K562 (cell line): ENCODE data around the gene IL15RA. TPM values are rescaled to one million over a fixed set of nuclear protein-coding genes. Genes with fewer than 3 reads are reported as not detected.
A peak's percentile ranks its signal among the peaks of the same experiment; 100 is the strongest.

Experiments used
- ADNP ChIP-seq: fragments of 200-800 bp; sonication (Bioruptor generic); IDR thresholded peaks from 2 replicates; pipeline ENCODE4 v1.6.1; 2016; ENCODE audit warnings: missing genetic modification characterization, missing compliant biosample characterization
- AFF1 ChIP-seq, 2 experiments: fragments of 450-650 bp; IDR thresholded peaks; 2 replicates each; pipeline ENCODE4 v1.6.1; 2018; ENCODE audit warnings: mild to moderate bottlenecking in 2 of 2, low read depth in 1 of 2; ENCODE audit not compliant: partially characterized antibody in 2 of 2
- CBFB ChIP-seq: sonication (generic); formaldehyde crosslinking; IDR thresholded peaks from 2 replicates; pipeline ENCODE4 v1.4.0; 2020; ENCODE audit warnings: mild to moderate bottlenecking, missing genetic modification reagents
- CCNT2 ChIP-seq: IDR thresholded peaks from 2 replicates; pipeline ENCODE4 v1.6.1; 2011; ENCODE audit warnings: borderline replicate concordance, low read depth, mild to moderate bottlenecking, moderate library complexity, mixed read lengths, low read length; ENCODE audit not compliant: insufficient read length; ENCODE audit errors: extremely low read depth
- DACH1 ChIP-seq: fragments of 450-650 bp; IDR thresholded peaks from 2 replicates; pipeline ENCODE4 v1.6.1; 2018; ENCODE audit not compliant: partially characterized antibody
- DPF2 ChIP-seq: fragments of 450-650 bp; IDR thresholded peaks from 2 replicates; pipeline ENCODE4 v1.6.1; 2016
- FOXJ2 ChIP-seq: fragments of 200-800 bp; sonication (Bioruptor generic); IDR thresholded peaks from 2 replicates; pipeline ENCODE4 v1.6.1; 2016; ENCODE audit warnings: missing genetic modification characterization, missing compliant biosample characterization
- HNRNPL ChIP-seq: fragments of 200-400 bp; formaldehyde crosslinking; IDR thresholded peaks from 2 replicates; pipeline ENCODE4 v1.6.1; 2017; ENCODE audit warnings: low read depth, mild to moderate bottlenecking, low read length
- IFI16 ChIP-seq: fragments of 250-450 bp; sonication (Bioruptor Pico); IDR thresholded peaks from 2 replicates; pipeline ENCODE4 v2.1.2; 2022; ENCODE audit warnings: mild to moderate bottlenecking, inconsistent platforms
- JUND ChIP-seq, 2 experiments: IDR thresholded peaks; 2 replicates in 1 of 2; 3 replicates in 1 of 2; pipeline ENCODE4 v1.6.1; 2011; ENCODE audit warnings: borderline replicate concordance in 2 of 2, low read depth in 2 of 2, low read length in 2 of 2, improper control_type of control experiment in 1 of 2, missing biosample characterization in 1 of 2, missing genetic modification characterization in 1 of 2, missing genetic modification reagents in 1 of 2
- KLF6 ChIP-seq: fragments of 250-450 bp; sonication (Bioruptor Pico); IDR thresholded peaks from 2 replicates; pipeline ENCODE4 v1.4.0; 2020; ENCODE audit warnings: mild to moderate bottlenecking, moderate library complexity, borderline replicate concordance
- MAFF ChIP-seq: IDR thresholded peaks from 2 replicates; pipeline ENCODE4 v1.6.1; 2012; ENCODE audit warnings: low read length, improper control_type of control experiment
- PHB ChIP-seq: fragments of 250-450 bp; sonication (Bioruptor Pico); IDR thresholded peaks from 2 replicates; pipeline ENCODE4 v1.5.0; 2021
- TAF15 ChIP-seq: fragments of 200-400 bp; formaldehyde crosslinking; IDR thresholded peaks from 2 replicates; pipeline ENCODE4 v1.6.1; 2017; ENCODE audit warnings: mild to moderate bottlenecking, low read depth, low read length, moderate library complexity
- TARDBP ChIP-seq: fragments of 450-650 bp; IDR thresholded peaks from 2 replicates; pipeline ENCODE4 v1.6.1; 2016
- TRIM24 ChIP-seq, 2 experiments: fragments of 450-650 bp; IDR thresholded peaks; 2 replicates each; pipeline ENCODE4 v1.6.1; 2016
- VEZF1 ChIP-seq: fragments of 200-800 bp; sonication (Bioruptor generic); IDR thresholded peaks from 2 replicates; pipeline ENCODE4 v1.6.1; 2017; ENCODE audit warnings: missing genetic modification characterization, missing compliant biosample characterization
- ZBTB11 ChIP-seq, 3 experiments: fragments of 200-800 bp in 1 of 3; fragments of 250-450 bp in 1 of 3; fragments of 450-650 bp in 1 of 3; sonication (Bioruptor Pico) in 1 of 3; sonication (Bioruptor generic) in 1 of 3; formaldehyde crosslinking in 1 of 3; IDR thresholded peaks; 2 replicates each; pipeline versions ENCODE4 v1.6.1 to v1.8.0; 2016 to 2022; ENCODE audit warnings: mild to moderate bottlenecking in 2 of 3, missing genetic modification characterization in 2 of 3, missing compliant biosample characterization in 1 of 3, moderate library complexity in 1 of 3
- ZEB2 ChIP-seq: fragments of 450-650 bp; IDR thresholded peaks from 2 replicates; pipeline ENCODE4 v1.6.1; 2016
- polyA plus RNA-seq, 8 experiments: library from polyadenylated mRNA; depleted of rRNA in 4 of 8; stranded (reverse) in 5 of 8; unstranded in 3 of 8; fragments of >200 nt; fragmentation: Nextera tagmentation in 2 of 8; fragmentation: Illumina TruSeq in 1 of 8; extraction: Ambion mirVana in 2 of 8; extraction: Trizol in 1 of 8; gene quantifications; 2 replicates each; pipeline versions ENCODE4 v1.2.1 to v1.2.3, GENCODE V29; 2011 to 2014; ENCODE audit warnings: inconsistent platforms in 1 of 8, missing spikeins in 1 of 8
- total RNA-seq, 7 experiments: library from RNA; depleted of rRNA in 6 of 7; stranded (reverse); fragments of >200 nt in 6 of 7; fragmentation: Illumina TruSeq in 2 of 7; extraction: Trizol in 2 of 7; gene quantifications; 2 replicates each; pipeline versions ENCODE4 v1.2.1 to v1.2.3, GENCODE V29; 2011 to 2021; ENCODE audit warnings: low replicate concordance in 1 of 7

The IL15RA gene
- total and polyA plus RNA-seq, 9 of the 15 experiments (the other 6 are each of a cell fraction or from before 2014, with no cell fraction given) = 1.2 to 11.7 (median 8.0) TPM

GRCh38 chr10:5933909-5934546, 43.3 kb downstream of the IL15RA start (continued):
- TF ChIP-seq ZBTB11 (CRISPR knock-in tag; IDR thresholded peaks at IDR 0.05) (peak in 1 of 3 experiments; percentile 68; a peak in 1 of 6 replicates), KLF6 (CRISPR knock-in tag) (no peak; the same call in 1 of the 2 replicates), DACH1 (peak; percentile 34), DPF2 (peak; percentile 97), ZEB2 (no peak; the same call in 1 of the 2 replicates), MAFF (no peak), FOXJ2 (tag) (no peak), CBFB (CRISPR knock-in tag) (no peak), CCNT2 (peak; percentile 73), PHB (CRISPR knock-in tag) (no peak), JUND (IDR thresholded peaks at IDR 0.05; ENCODE audit: borderline replicate concordance, low read depth, low read length) (peak; percentile 61; the same call in 1 of the 2 replicates), JUND (tag; IDR thresholded peaks at IDR 0.05; ENCODE audit: borderline replicate concordance, low read depth, low read length) (no peak; the same call in 2 of the 3 replicates), TRIM24 (IDR thresholded peaks at IDR 0.05) (peak; percentile 73; a peak in 3 of 4 replicates), IFI16 (no peak), AFF1 (IDR thresholded peaks at IDR 0.05; ENCODE audit: low read depth in 1 of 2, partially characterized antibody in 2 of 2) (peak in 1 of 2 experiments; percentile 57), ADNP (tag) (no peak), TAF15 (no peak), VEZF1 (CRISPR knock-in tag) (peak; percentile 73), HNRNPL (no peak), TARDBP (no peak)
